ENCODE data around the gene CARMIL3.

Gene CARMIL3

DNA sequence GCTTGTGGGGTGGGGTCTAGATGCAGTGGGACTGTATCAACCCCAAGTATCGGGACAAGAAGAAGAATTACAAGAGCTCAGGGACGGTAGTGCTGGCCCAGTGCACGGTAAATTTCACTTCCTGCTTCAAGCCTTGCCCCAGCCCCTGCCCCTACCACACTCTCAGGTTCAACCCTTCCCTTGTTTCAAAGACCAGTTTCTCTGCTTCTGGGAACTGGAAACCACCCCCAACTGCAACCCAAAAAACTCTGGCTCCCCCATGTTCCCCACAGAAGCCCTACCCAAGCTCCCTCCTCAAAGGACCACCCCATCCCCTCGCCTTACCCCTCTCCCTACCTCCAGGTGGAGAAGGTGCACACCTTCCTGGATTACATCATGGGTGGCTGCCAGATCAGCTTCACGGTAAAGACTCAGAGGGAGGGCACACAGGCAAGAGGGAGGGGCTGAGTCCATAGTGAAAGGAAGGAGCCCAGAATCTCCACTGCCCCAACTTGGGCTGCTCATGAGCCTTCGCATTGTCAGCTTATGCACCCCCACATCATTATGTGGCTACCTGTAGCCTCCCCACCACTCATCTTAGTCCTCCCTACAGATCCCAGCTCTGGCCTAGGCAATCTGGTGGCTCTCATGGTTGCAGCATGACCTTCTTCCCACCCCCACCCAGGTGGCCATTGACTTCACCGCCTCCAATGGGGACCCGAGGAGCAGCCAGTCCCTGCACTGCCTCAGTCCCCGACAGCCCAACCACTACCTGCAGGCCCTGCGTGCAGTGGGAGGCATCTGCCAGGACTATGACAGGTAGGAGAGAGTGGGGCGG lies 23.9 kb downstream of the CARMIL3 start:
- H3K4me1 ChIP-seq = peaks cover 0 to 23% (median 17%) of the 10 kb centered on the region in 4 donors
- peaks cover 0 to 58% of the 10 kb centered on the region in 2 donors for H3K27me3 ChIP-seq
- intact Hi-C loops (cut with DNase I; ENCODE audit: low total_unique reads) = no loop called here
- H3K9me3 ChIP-seq = no peaks in the 10 kb centered on the region
- no peak for DNase-seq
- H3K4me3 ChIP-seq = no peak overlapping the region
- TF ChIP-seq, protein P1, sequence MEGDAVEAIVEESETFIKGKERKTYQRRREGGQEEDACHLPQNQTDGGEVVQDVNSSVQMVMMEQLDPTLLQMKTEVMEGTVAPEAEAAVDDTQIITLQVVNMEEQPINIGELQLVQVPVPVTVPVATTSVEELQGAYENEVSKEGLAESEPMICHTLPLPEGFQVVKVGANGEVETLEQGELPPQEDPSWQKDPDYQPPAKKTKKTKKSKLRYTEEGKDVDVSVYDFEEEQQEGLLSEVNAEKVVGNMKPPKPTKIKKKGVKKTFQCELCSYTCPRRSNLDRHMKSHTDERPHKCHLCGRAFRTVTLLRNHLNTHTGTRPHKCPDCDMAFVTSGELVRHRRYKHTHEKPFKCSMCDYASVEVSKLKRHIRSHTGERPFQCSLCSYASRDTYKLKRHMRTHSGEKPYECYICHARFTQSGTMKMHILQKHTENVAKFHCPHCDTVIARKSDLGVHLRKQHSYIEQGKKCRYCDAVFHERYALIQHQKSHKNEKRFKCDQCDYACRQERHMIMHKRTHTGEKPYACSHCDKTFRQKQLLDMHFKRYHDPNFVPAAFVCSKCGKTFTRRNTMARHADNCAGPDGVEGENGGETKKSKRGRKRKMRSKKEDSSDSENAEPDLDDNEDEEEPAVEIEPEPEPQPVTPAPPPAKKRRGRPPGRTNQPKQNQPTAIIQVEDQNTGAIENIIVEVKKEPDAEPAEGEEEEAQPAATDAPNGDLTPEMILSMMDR (IDR thresholded peaks at IDR 0.05) = no peak
- no peak overlapping the region for H3K27ac ChIP-seq
- H3K36me3 ChIP-seq = no peaks in the 10 kb centered on the region

DNA sequence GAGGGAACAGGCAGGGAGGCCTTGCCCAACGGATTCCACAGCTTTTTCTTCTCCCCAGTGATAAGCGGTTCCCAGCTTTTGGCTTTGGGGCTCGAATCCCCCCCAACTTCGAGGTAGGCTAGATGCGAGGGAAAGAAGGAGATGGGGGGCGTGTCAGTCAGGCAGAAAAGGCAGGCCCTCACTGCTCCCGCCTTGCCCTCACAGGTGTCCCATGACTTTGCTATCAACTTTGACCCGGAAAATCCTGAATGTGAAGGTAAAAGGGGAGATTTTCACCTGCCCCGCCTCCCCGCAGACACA lies 24.4 kb downstream of the CARMIL3 start:
- Histone ChIP-seq H3K36me3 (no peaks in the 10 kb centered on the region), H3K4me3 (no peak overlapping the region), H3K27me3 (peaks cover 0 to 58% of the 10 kb centered on the region in 2 donors), H3K4me1 (peaks cover 0 to 23% (median 17%) of the 10 kb centered on the region in 4 donors), H3K9me3 (no peaks in the 10 kb centered on the region), H3K27ac (no peak overlapping the region)
- intact Hi-C loops (cut with DNase I; ENCODE audit: low total_unique reads) = no loop called here
- DNase-seq = no peak
- TF ChIP-seq, protein P1 (IDR thresholded peaks at IDR 0.05) = no peak

DNA sequence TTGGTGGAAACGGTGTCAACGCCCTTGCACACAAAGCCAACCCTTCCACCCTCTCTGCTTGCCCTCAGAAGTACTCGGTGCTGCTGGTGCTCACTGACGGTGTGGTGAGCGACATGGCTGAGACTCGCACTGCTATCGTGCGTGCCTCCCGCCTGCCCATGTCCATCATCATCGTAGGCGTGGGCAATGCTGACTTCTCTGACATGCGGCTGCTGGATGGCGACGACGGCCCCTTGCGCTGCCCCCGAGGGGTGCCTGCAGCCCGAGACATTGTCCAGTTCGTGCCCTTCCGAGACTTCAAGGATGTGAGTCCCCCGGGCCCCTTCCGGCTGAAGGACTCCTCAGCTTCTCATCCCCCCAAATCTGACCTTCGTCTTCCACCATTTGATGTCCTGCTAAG lies 25.3 kb downstream of the CARMIL3 start:
- DNase-seq = no peak
- no peaks in the 10 kb centered on the region for H3K9me3 ChIP-seq
- peaks cover 0 to 20% (median 13%) of the 10 kb centered on the region in 4 donors for H3K4me1 ChIP-seq
- intact Hi-C loops (cut with DNase I; ENCODE audit: low total_unique reads) = no loop called here
- H3K27me3 ChIP-seq = peaks cover 0 to 56% of the 10 kb centered on the region in 2 donors
- H3K27ac ChIP-seq = no peak overlapping the region
- no peak overlapping the region for H3K4me3 ChIP-seq
- TF ChIP-seq, protein P1 (IDR thresholded peaks at IDR 0.05) = no peak
- H3K36me3 ChIP-seq = no peaks in the 10 kb centered on the region

DNA sequence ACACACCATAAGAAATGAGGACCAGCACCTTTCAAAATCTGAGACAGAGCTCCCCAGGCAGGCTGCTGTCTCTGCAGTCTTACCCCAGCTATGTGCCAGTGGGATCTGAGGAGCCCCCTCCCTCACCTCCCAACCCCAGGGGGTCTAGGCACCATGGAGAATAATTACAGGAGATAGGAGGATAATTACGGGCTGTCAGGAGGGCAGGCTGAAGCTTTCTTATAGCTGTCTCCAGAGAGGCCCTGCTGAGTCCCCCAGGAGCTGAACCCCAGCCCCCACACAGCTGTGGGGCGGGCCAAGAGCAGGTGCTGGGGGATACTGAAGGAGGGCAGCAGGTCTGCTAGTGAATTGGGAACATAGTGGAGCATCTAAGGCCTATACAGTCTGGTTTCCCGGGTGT lies 26.3 kb downstream of the CARMIL3 start:
- Histone ChIP-seq H3K36me3 (no peaks in the 10 kb centered on the region), H3K4me3 (no peak overlapping the region), H3K9me3 (no peaks in the 10 kb centered on the region), H3K27ac (no peak overlapping the region), H3K27me3 (peaks cover 0 to 46% of the 10 kb centered on the region in 2 donors), H3K4me1 (peaks cover 0 to 10% (median 7%) of the 10 kb centered on the region in 4 donors)
- intact Hi-C loops (cut with DNase I; ENCODE audit: low total_unique reads) = no loop called here
- TF ChIP-seq, protein P1 (IDR thresholded peaks at IDR 0.05) = no peak
- DNase-seq = no peak

DNA sequence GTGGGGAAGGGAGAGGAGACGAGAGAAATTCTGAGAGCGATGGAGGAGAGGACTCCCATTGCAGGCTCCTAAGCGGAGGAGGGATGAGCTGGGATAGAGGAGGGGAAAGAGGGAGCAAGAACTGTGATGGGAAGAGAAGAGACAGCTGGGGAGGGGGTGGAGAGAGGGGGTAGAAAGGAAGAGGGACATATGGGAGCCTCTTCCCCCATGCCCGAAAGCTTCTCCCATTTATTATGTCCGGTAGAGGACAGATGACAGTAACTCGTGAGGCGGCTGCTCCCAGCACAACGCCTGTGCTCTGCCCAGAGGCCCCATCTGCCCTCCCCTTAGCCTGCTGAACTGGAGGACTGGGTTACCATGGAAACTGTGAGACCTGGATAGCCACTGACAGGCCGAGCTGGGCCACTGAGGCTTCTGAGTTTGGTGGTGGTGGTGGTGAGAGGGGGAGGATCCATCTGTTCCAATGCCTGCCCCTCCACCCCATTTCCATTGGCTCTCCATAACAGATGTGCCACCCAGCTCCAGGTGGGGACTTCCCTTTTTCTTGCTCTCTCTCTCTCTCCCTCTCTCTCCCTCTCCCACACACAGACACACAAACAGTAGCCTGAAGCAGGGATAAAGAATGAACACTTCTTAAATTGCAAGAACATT lies 27.8 kb downstream of the CARMIL3 start:
- TF ChIP-seq, protein P1 (IDR thresholded peaks at IDR 0.05) = no peak
- Histone ChIP-seq H3K4me3 (no peak overlapping the region), H3K36me3 (no peaks in the 10 kb centered on the region), H3K4me1 (peaks cover 0 to 10% (median 7%) of the 10 kb centered on the region in 4 donors), H3K9me3 (no peaks in the 10 kb centered on the region), H3K27ac (no peak overlapping the region), H3K27me3 (peaks cover 0 to 33% of the 10 kb centered on the region in 2 donors)
- no peak for DNase-seq
- intact Hi-C loops (cut with DNase I; ENCODE audit: low total_unique reads) = no loop called here
